Stimulated activated CD4-positive, alpha-beta T cell treated with anti-CD3 and anti-CD28 coated beads, Interleukin-1b, Interleukin-23, amount 100 ng/mL, for 24 hours (primary cell): ENCODE data around the gene ANKRD45.
"Not testable (repeated sequence)": the region's sequence is repeated elsewhere in the genome, so short reads cannot be mapped to it uniquely, and the experiment has no call there.

ENCODE experiments used
- DNase-seq, 4 experiments: peaks; one replicate each; pipeline ENCODE4 v3.0.0-alpha.2; 2020; ENCODE audit warnings: low read depth in 4 of 4, low spot score in 1 of 4

The ANKRD45 gene

GRCh38 chr1:173669491-173669941 lies at the start of gene ANKRD45:
Gene ANKRD45, minus strand, starts transcription at chr1:173669851. Its CDS starts 10,433 bp downstream, at chr1:173659418.
- DNase-seq, result peak in 1 of 4 experiments; percentile 12

GRCh38 chr1:173717238-173717637 lies 47.6 kb upstream of the ANKRD45 start:
- DNase-seq, result no peak

- DNase-seq, result no peak
Observed at GRCh38 chr1:173715538-173715844, 45.8 kb upstream of the ANKRD45 start.

GRCh38 chr1:173714759-173715537 lies 45.3 kb upstream of the ANKRD45 start, which contains the start of gene KLHL20:
Gene KLHL20, plus strand, starts transcription at chr1:173714981. Its CDS starts 1,063 bp downstream, at chr1:173716044.
- peak; percentile 61 to 74 (median 68) for DNase-seq

GRCh38 chr1:173714441-173714758 lies 44.7 kb upstream of the ANKRD45 start:
- no peak for DNase-seq

- DNase-seq, result no peak
Observed at GRCh38 chr1:173708787-173709186, 39.1 kb upstream of the ANKRD45 start.

GRCh38 chr1:173705117-173705516 lies 35.5 kb upstream of the ANKRD45 start:
- no peak for DNase-seq

- DNase-seq, result no peak
Observed at GRCh38 chr1:173702736-173703135, 33.1 kb upstream of the ANKRD45 start.

GRCh38 chr1:173701299-173701698 lies 31.6 kb upstream of the ANKRD45 start:
- DNase-seq, result not testable (repeated sequence)

GRCh38 chr1:173693238-173693637 lies 23.6 kb upstream of the ANKRD45 start:
- DNase-seq, result no peak

- no peak for DNase-seq
Observed at GRCh38 chr1:173688300-173688699, 18.6 kb upstream of the ANKRD45 start.

GRCh38 chr1:173685121-173685520 lies 15.5 kb upstream of the ANKRD45 start:
- not testable (repeated sequence) for DNase-seq

GRCh38 chr1:173683838-173684237 lies 14.2 kb upstream of the ANKRD45 start:
- DNase-seq, result not testable (repeated sequence)

GRCh38 chr1:173682184-173682583 lies 12.5 kb upstream of the ANKRD45 start:
- no peak for DNase-seq

- not testable (repeated sequence) for DNase-seq
Observed at GRCh38 chr1:173680152-173680551, 10.5 kb upstream of the ANKRD45 start.

GRCh38 chr1:173674496-173674895 lies 4.8 kb upstream of the ANKRD45 start:
- DNase-seq, result not testable (repeated sequence)

GRCh38 chr1:173666646-173667045 lies 3.0 kb downstream of the ANKRD45 start:
- no peak for DNase-seq

- no peak for DNase-seq
Observed at GRCh38 chr1:173663159-173663558, 6.5 kb downstream of the ANKRD45 start.

GRCh38 chr1:173661763-173662162 lies 7.9 kb downstream of the ANKRD45 start:
- no peak for DNase-seq

GRCh38 chr1:173661271-173661670 lies 8.4 kb downstream of the ANKRD45 start:
- no peak for DNase-seq

GRCh38 chr1:173660306-173660705 lies 9.3 kb downstream of the ANKRD45 start:
- no peak for DNase-seq

- DNase-seq, result no peak
Observed at GRCh38 chr1:173648880-173649605, 20.6 kb downstream of the ANKRD45 start.
